ENCODE results near the gene FBXO38. TPM values are rescaled to one million over a fixed set of nuclear protein-coding genes. Genes with fewer than 3 reads are reported as not detected.

FBXO38 gene
- total and polyA plus RNA-seq, 2 of the 4 experiments (the other 2 are of a cell fraction) = 14.9 to 70.1 TPM

GRCh38 chr5:148492351-148492750 lies 108.6 kb downstream of the FBXO38 start:
- no peak overlapping the region for H4K91ac ChIP-seq (ENCODE audit: insufficient read depth, low read depth, low read length)
- H2BK15ac ChIP-seq (ENCODE audit: low read depth, low read length) = no peak overlapping the region
- no peaks in the 10 kb centered on the region for H4K20me1 ChIP-seq (ENCODE audit: insufficient read depth, low read length)
- H2BK20ac ChIP-seq (ENCODE audit: low read depth, low read length) = no peak overlapping the region
- no peak overlapping the region for H2AFZ ChIP-seq (replicated peaks; ENCODE audit: low read length, poor library complexity)
- no CpG with 5 or more reads among the region's 1 CpG for WGBS, 2 experiments (ENCODE audit: extremely low coverage in 2 of 2, insufficient read length in 1 of 2)
- H3K23ac ChIP-seq (ENCODE audit: low read depth, low read length) = no peak overlapping the region
- no peak overlapping the region for H2AK5ac ChIP-seq (ENCODE audit: low read depth, low read length)
- H3K9me1 ChIP-seq (ENCODE audit: insufficient read depth, low read length) = no peaks in the 10 kb centered on the region
- ChIA-PET POLR2A (ENCODE audit: unreplicated experiment) (no interaction called here), CTCF (no interaction called here)
- H3K18ac ChIP-seq (ENCODE audit: low read depth, low read length) = no peak overlapping the region
- H4K5ac ChIP-seq (ENCODE audit: low read depth, low read length) = no peak overlapping the region
- no peaks in the 10 kb centered on the region for H3K4me1 ChIP-seq (ENCODE audit: control insufficient read depth, insufficient read depth, low read length)
- no peak overlapping the region for H3K4me2 ChIP-seq (ENCODE audit: low read depth, low read length)
- H3K36me3 ChIP-seq (ENCODE audit: control insufficient read depth, insufficient read depth, low read length) = no peaks in the 10 kb centered on the region
- dilution Hi-C loops (cut with HindIII; ENCODE audit: low sequenced_read_pairs, unreplicated experiment) = no loop called here
- DNase-seq (no peak), ATAC-seq (ENCODE audit: low read depth) (no peak)
- no peak overlapping the region for H2BK5ac ChIP-seq (ENCODE audit: low read depth, low read length, poor library complexity, severe bottlenecking)
- in situ Hi-C loops (cut with MboI; ENCODE audit: low sequenced_read_pairs) = no loop called here
- H4K8ac ChIP-seq (ENCODE audit: low read depth in 2 of 2, low read length in 2 of 2) = no peak overlapping the region
- no peak overlapping the region for H3K9ac ChIP-seq (ENCODE audit: low read depth, low read length)
- no peak overlapping the region for H3K4me3 ChIP-seq (ENCODE audit: insufficient read depth, low read depth, low read length)
- H3K27me3 ChIP-seq (ENCODE audit: control insufficient read depth, insufficient read depth, low read length) = peaks cover 7% of the 10 kb centered on the region; the same call in 1 of the 2 replicates
- TF ChIP-seq RCOR1 (IDR thresholded peaks at IDR 0.05; ENCODE audit: insufficient replicate concordance, low read length) (no peak), BHLHE40 (IDR thresholded peaks at IDR 0.05; ENCODE audit: low read depth, low read length) (no peak), MAFK (IDR thresholded peaks at IDR 0.05; ENCODE audit: low read depth, low read length) (no peak), RAD21 (IDR thresholded peaks at IDR 0.05; ENCODE audit: low read length) (no peak), POLR2A (IDR thresholded peaks at IDR 0.05; ENCODE audit: low read depth, low read length) (no peak), CHD1 (IDR thresholded peaks at IDR 0.05; ENCODE audit: low read depth, low read length) (no peak)
- TF ChIP-seq, protein P1, sequence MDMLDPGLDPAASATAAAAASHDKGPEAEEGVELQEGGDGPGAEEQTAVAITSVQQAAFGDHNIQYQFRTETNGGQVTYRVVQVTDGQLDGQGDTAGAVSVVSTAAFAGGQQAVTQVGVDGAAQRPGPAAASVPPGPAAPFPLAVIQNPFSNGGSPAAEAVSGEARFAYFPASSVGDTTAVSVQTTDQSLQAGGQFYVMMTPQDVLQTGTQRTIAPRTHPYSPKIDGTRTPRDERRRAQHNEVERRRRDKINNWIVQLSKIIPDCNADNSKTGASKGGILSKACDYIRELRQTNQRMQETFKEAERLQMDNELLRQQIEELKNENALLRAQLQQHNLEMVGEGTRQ (IDR thresholded peaks at IDR 0.05; ENCODE audit: low read depth, low read length) = no peak
- TF ChIP-seq, protein P2, sequence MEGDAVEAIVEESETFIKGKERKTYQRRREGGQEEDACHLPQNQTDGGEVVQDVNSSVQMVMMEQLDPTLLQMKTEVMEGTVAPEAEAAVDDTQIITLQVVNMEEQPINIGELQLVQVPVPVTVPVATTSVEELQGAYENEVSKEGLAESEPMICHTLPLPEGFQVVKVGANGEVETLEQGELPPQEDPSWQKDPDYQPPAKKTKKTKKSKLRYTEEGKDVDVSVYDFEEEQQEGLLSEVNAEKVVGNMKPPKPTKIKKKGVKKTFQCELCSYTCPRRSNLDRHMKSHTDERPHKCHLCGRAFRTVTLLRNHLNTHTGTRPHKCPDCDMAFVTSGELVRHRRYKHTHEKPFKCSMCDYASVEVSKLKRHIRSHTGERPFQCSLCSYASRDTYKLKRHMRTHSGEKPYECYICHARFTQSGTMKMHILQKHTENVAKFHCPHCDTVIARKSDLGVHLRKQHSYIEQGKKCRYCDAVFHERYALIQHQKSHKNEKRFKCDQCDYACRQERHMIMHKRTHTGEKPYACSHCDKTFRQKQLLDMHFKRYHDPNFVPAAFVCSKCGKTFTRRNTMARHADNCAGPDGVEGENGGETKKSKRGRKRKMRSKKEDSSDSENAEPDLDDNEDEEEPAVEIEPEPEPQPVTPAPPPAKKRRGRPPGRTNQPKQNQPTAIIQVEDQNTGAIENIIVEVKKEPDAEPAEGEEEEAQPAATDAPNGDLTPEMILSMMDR (conservative IDR thresholded peaks at IDR 0.05; ENCODE audit: low read depth, low read length) = no peak
- no peak overlapping the region for H3K56ac ChIP-seq (ENCODE audit: extremely low read depth, insufficient read depth, low read length)
- H3K27ac ChIP-seq (ENCODE audit: insufficient read depth, low read length) = no peak overlapping the region
- no peaks in the 10 kb centered on the region for H3K79me1 ChIP-seq (ENCODE audit: low read depth in 1 of 2, low read length in 2 of 2)
- BruUV-seq (replicated peaks) = no TSS peak
- H3K9me3 ChIP-seq (ENCODE audit: control insufficient read depth, insufficient read depth, low read length) = no peaks in the 10 kb centered on the region
- H3K4ac ChIP-seq (ENCODE audit: low read depth, low read length) = no peak overlapping the region
- no peak overlapping the region for H2BK120ac ChIP-seq (ENCODE audit: low read depth, low read length)
- H2AK9ac ChIP-seq (replicated peaks; ENCODE audit: low read depth, low read length, poor library complexity) = no peak overlapping the region
- no peak overlapping the region for H3K14ac ChIP-seq (replicated peaks; ENCODE audit: low read depth, low read length)
- intact Hi-C loops (cut with micrococcal nuclease) = no loop called here

Small RNA genes within 50 kb of the gene (microRNA-seq; reads per million reads assigned to microRNA genes)
- gene RF00017 (ENCODE audit: insufficient read depth, insufficient read length) = not detected

Small RNA genes within 50 kb of the gene (small RNA-seq; reads per million reads assigned to genes)
- gene RF00017 = 0 reads per million in 5 experiments

Other genes starting within 250 kb of the FBXO38 start
- not detected in 2 replicates for gene SPINK14, start 215.4 kb upstream of the FBXO38 start, total RNA-seq (2012; rRNA removed)
- gene SPINK14, start 215.4 kb upstream of the FBXO38 start, polyA plus RNA-seq (2012; rRNA removed) = not detected in 2 replicates
- not detected in 2 replicates for gene SPINK6, start 180.9 kb upstream of the FBXO38 start, total RNA-seq (2012; rRNA removed)
- gene SPINK6, start 180.9 kb upstream of the FBXO38 start, polyA plus RNA-seq (2012; rRNA removed) = not detected in 2 replicates
- gene MARCOL, start 145.4 kb upstream of the FBXO38 start, total RNA-seq (2012; rRNA removed) = not detected in 2 replicates
- not detected in 2 replicates for gene MARCOL, start 145.4 kb upstream of the FBXO38 start, polyA plus RNA-seq (2012; rRNA removed)
- gene SPINK13, start 115.2 kb upstream of the FBXO38 start, total RNA-seq (2012; rRNA removed) = not detected in 2 replicates
- not detected in 2 replicates for gene SPINK13, start 115.2 kb upstream of the FBXO38 start, polyA plus RNA-seq (2012; rRNA removed)
- not detected in 2 replicates for gene SPINK7, start 71.5 kb upstream of the FBXO38 start, total RNA-seq (2012; rRNA removed)
- not detected in 2 replicates for gene SPINK7, start 71.5 kb upstream of the FBXO38 start, polyA plus RNA-seq (2012; rRNA removed)
- not detected in 2 replicates for gene SPINK9, start 48.4 kb upstream of the FBXO38 start, total RNA-seq (2012; rRNA removed)
- gene SPINK9, start 48.4 kb upstream of the FBXO38 start, polyA plus RNA-seq (2012; rRNA removed) = not detected in 2 replicates

All from IMR-90 (cell line).